Muscle of arm (tissue), 12 donors: ENCODE results near the gene SLC31A2. TPM values are rescaled to one million over a fixed set of nuclear protein-coding genes. Genes with fewer than 3 reads are reported as not detected.

Experiments used
- DNase-seq: peaks from one replicate; pipeline ENCODE4 v3.0.0-alpha.2; 2013
- polyA plus RNA-seq, 12 donors: library from polyadenylated mRNA; unstranded; fragments of 120-200 nt; gene quantifications; one replicate each; pipeline ENCODE4 v1.2.1, GENCODE V29; 2013; ENCODE audit not compliant: insufficient read length in 12 of 12

SLC31A2 gene
- polyA plus RNA-seq, 12 donors: 2.3 to 4.3 (median 3.1) TPM; not detected in 2

DNA sequence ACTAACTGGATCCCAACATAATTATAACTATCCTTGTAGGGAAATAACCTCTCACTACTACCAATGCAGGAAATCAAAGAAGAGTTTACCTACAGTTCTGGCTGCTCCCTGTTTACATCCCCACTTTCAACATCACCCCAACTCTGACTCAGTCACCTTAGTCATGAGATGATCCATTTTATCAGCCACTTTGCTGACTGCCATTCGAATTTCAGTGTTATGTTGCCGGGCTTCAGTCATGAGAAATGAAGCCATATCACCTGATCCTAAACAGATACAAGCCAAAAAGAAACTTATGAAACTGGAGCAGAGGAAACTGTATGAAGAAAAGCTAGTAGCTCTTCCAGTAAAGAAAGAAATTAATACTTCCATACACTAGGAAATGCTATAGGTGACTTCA is 33.7 kb downstream of the SLC31A2 start:
- DNase-seq: no peak

DNA sequence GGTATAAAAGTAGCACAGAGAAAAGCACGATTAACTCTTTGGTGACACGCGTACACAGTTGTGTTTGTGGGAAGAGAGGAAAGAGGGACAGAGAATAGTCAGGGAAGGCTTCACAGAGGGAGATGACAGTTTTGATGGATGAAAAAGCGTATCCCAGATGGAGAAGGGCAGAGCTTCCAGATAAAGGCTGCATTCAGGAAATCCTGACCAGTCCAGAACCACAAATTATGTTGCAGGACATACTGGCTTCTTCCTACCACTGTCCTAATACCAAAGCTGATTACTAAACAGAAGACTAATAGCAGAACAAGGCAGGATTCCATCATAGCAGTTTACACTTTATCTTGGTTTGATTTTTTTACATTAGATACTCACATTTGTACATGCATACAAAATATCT is 34.5 kb downstream of the SLC31A2 start:
- no peak for DNase-seq

DNA sequence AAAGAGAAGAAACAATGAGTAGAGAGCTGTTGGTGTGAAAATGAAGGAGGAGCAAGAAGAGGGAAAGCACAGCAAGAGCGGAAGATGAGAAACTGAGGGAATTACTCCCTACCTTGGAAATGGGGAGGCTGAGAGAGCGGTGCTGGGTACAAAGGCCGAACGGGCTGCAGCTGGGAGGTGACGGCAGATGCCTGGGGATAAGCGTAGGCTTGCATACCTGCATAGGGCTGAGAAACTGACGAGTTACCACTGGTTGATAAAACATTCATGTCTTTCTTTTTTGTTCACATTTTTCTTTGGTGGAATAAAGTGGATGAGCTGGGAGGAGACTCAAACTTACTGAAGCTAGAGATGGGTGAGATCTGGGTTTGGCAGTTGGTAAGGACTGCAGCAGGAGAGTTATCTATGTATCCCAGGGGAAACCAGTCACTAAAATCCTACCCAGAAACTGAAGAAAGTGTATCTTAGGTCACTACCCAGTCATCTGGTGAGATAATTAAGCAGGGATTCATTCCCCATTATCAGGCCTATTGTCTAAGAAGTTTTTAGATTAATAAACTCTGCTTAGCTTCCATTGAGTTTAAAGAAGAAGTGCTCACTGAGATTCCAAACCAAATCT is 35.4 kb downstream of the SLC31A2 start:
- DNase-seq: no peak

DNA sequence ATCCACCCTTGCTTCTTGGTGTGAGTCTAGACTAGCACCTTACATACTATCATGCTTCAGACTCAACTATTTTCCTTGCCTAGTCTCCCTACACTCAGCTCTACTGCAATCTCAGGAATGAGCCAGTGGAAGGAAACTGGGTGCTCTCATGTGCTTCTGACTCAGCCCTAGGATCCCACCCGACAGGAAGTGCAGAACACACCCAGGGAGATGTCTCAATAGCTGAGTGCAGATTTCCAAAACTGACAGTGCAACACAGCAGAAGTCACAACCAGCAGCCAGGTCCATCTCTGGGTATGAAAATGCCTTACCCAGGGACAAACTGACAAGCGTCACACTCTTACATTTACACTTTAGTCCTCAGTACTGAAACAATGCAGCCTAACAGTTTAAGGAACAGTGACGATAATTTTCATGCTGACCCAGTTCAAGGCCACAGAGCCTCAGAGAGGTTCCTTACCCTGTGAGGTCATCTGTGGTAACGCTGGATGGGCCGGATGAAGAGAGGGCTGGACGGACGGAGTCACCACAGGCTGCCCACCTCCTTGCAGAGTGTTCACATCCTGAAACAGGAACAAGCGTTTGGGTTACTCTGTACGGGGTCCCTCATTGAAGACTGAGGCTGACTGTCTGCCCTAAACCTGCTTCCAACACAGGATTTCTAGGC is 37.3 kb downstream of the SLC31A2 start:
- DNase-seq: peak; percentile 12

DNA sequence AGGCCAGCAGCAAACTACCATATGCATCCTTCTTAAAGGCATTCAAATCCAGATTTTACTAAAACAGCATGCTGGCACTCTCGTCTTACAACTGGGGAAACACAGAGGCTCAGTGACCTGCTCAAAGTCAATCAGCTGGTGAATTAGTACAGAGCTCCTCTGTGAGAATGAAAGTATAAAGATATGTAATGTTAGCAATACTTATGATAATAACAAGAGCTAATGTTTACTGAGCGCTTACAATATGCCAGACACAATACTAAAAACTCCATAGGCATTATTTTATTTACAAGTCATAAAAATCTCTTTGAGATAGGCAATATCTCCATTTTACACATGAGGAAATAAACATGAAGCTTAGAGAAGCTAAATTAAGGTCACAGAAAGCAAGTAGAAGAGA is 41.6 kb downstream of the SLC31A2 start:
- no peak for DNase-seq

DNA sequence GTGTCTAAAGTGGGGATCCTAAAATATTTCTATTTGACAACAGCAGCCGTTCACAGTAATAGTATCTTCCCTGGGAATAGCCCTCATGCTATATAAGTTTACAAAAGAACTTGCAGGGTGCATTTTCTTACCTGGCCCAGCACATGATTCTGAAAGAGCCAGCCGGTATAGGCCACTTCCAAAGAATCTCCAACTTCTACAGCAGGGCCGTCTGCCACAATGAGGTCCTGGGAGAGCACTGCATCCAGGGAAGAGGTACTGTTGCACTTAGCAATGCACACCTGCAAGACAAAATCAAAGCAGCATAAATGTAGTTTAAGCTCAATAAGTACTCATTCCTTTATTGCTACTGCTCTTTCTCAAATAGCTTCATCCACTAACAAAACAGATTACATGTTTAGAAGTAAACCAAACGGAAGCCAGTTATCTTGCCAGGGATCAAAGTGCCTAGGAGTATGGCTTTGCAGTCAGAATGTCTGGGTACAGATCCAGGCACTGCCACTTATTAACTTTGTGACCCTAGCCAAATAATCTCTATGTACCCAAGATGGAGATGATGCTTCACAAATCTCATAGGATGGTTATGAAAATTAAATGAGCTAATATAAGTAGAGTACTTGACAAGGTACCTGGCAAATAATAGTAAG is 49.0 kb downstream of the SLC31A2 start:
- DNase-seq: no peak

DNA sequence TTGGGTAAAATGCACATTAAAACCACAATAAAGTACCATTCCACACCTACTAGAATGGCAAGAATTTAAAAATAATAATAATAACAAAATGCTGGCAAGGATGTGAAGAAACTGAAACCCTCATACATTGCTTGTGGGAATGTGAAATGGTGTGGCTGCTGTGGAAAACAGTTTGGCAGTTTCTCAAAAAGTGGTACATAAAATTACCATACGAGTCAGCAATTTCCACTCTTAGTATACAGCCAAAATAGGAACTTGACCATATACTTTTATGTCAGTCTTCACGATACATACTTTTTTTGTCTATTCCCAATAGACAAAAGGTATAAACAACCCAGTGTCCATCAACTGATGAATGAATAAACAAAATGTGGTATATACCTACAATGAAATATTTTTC is 54.6 kb downstream of the SLC31A2 start:
- no peak for DNase-seq

DNA sequence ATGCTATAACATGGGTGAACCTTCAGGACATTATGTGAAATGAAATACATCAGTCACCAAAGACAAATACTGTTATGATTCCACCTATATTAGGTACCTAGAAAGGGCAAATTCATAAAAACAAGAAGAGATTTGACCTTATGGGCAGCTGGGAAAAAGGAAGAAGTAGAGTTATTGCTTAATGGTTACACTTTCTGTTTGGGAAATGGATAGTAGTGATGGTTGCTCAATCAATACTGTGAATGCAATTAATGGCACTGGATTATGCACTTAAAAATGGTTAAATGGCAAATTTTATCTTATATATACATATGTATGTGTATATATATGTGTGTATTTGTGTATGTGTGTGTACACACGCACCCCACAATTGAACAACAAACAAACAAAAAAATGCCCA is 55.1 kb downstream of the SLC31A2 start:
- DNase-seq: no peak

DNA sequence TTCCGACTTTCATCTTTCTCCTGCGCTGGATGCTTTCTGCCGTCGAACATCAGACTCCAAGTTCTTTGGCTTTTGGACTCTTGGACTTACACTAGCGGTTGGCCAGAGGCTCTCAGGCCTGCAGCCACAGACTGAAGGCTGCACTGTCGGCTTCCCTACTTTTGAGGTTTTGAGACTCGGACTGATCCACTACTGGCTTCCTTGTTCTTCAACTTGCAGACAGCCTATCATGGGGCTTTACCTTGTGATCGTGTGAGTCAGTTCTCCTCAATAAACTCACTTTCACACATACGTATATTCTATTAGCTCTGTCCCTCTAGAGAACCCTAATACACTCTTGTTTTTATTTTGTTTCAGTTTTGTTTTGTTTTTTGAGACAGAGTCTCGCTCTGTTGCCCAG is 60.0 kb downstream of the SLC31A2 start:
- no peak for DNase-seq

Other genes with a start within 250 kb of the SLC31A2 start
- 1 to 10 TPM in 10 of 12 donors, not detected in 2; 2.1 to 9.6 (median 5.1) TPM for gene ZNF883, start 138.8 kb upstream of the SLC31A2 start, polyA plus RNA-seq
- gene ZFP37, start 94.3 kb upstream of the SLC31A2 start, polyA plus RNA-seq: 1 to 10 TPM in 11 of 12 donors, not detected in 1; 2.8 to 7.1 (median 4.9) TPM
- gene FKBP15, start 70.3 kb downstream of the SLC31A2 start, polyA plus RNA-seq: 10 to 100 TPM in 11 of 12 donors, not detected in 1; 17.6 to 30.8 (median 22.3) TPM
- 10 to 100 TPM in 7 of 12 donors, 1 to 10 TPM in 4, not detected in 1; 7.3 to 15.7 (median 11.1) TPM for gene SLC31A1, start 70.5 kb downstream of the SLC31A2 start, polyA plus RNA-seq
- 10 to 100 TPM in 11 of 12 donors, not detected in 1; 18.2 to 29.3 (median 22.3) TPM for gene CDC26, start 124.6 kb downstream of the SLC31A2 start, polyA plus RNA-seq
- 10 to 100 TPM in 10 of 12 donors, 1 to 10 TPM in 1, not detected in 1; 10.0 to 23.5 (median 20.0) TPM for gene PRPF4, start 124.7 kb downstream of the SLC31A2 start, polyA plus RNA-seq
- gene RNF183, start 152.4 kb downstream of the SLC31A2 start, polyA plus RNA-seq: under 1 TPM in 4 of 12 donors, not detected in 8; 0.18 to 0.45 (median 0.39) TPM
- 1 to 10 TPM in 11 of 12 donors, not detected in 1; 2.1 to 4.8 (median 2.7) TPM for gene WDR31, start 189.3 kb downstream of the SLC31A2 start, polyA plus RNA-seq
- 1 to 10 TPM in 2 of 12 donors, under 1 TPM in 8, not detected in 2; 0.17 to 2.7 (median 0.50) TPM for gene BSPRY, start 198.5 kb downstream of the SLC31A2 start, polyA plus RNA-seq
- 10 to 100 TPM in 1 of 12 donors, 1 to 10 TPM in 10, not detected in 1; 3.0 to 51.0 (median 4.3) TPM for gene HDHD3, start 226.0 kb downstream of the SLC31A2 start, polyA plus RNA-seq